GM18520 (cell line): ENCODE measurements around the gene ATAD1.
"Not testable (repeated sequence)": the region's sequence is repeated elsewhere in the genome, so short reads cannot be mapped to it uniquely, and the experiment has no call there.

Experiments used
- ATAC-seq: cut with Tn5 transposase; IDR thresholded peaks from one replicate; pipeline ENCODE4 v1.9.1; 2021; ENCODE audit not compliant: unreplicated experiment

The ATAD1 gene

GRCh38 chr10:87846711-87847110, 28.7 kb upstream of the ATAD1 start:
- not testable (repeated sequence) for ATAC-seq

GRCh38 chr10:87846023-87846422, 28.0 kb upstream of the ATAD1 start:
- ATAC-seq, result no peak

GRCh38 chr10:87845624-87845998, 27.6 kb upstream of the ATAD1 start:
- no peak for ATAC-seq

GRCh38 chr10:87844837-87845623, 27.0 kb upstream of the ATAD1 start:
- ATAC-seq, result no peak

- ATAC-seq, result no peak
Measured at GRCh38 chr10:87843714-87844113, 25.7 kb upstream of the ATAD1 start.

- ATAC-seq, result no peak
Measured at GRCh38 chr10:87842776-87843497, 24.9 kb upstream of the ATAD1 start.

GRCh38 chr10:87842220-87842641, 24.2 kb upstream of the ATAD1 start:
- ATAC-seq, result no peak

- no peak for ATAC-seq
Measured at GRCh38 chr10:87841186-87841585, 23.2 kb upstream of the ATAD1 start.

- ATAC-seq, result no peak
Measured at GRCh38 chr10:87838650-87839049, 20.6 kb upstream of the ATAD1 start.

GRCh38 chr10:87837445-87837844, 19.4 kb upstream of the ATAD1 start:
- no peak for ATAC-seq

- no peak for ATAC-seq
Measured at GRCh38 chr10:87836098-87836497, 18.1 kb upstream of the ATAD1 start.

- no peak for ATAC-seq
Measured at GRCh38 chr10:87829986-87830729, 12.1 kb upstream of the ATAD1 start.

- ATAC-seq, result not testable (repeated sequence)
Measured at GRCh38 chr10:87829051-87829450, 11.0 kb upstream of the ATAD1 start.

GRCh38 chr10:87827681-87828080, 9.7 kb upstream of the ATAD1 start:
- ATAC-seq, result no peak

- ATAC-seq, result no peak
Measured at GRCh38 chr10:87826653-87827052, 8.6 kb upstream of the ATAD1 start.

GRCh38 chr10:87819289-87819585, 1.2 kb upstream of the ATAD1 start:
- no peak for ATAC-seq

GRCh38 chr10:87818505-87819288, 671 bp upstream of the ATAD1 start:
- ATAC-seq, result peak; percentile 28

- ATAC-seq, result no peak
Measured at GRCh38 chr10:87816898-87817608, 973 bp downstream of the ATAD1 start.

GRCh38 chr10:87816163-87816897, 1.7 kb downstream of the ATAD1 start:
- no peak for ATAC-seq
